ENCODE results near the gene SHH. TPM values are rescaled to one million over a fixed set of nuclear protein-coding genes. Genes with fewer than 3 reads are reported as not detected.

SHH gene
- total RNA-seq, 6 donors from 2014 or later: 6.1 to 9.6 (median 6.2) TPM

- ATAC-seq (ENCODE audit: low FRiP score in 2 of 2): no peak
- Histone ChIP-seq H3K27ac (no peak overlapping the region), H3K36me3 (peaks cover 4 to 57% (median 20%) of the 10 kb centered on the region in 4 donors), H3K4me3 (no peak overlapping the region), H3K27me3 (peaks cover 0 to 4% (median 0%) of the 10 kb centered on the region in 4 donors), H3K4me1 (peaks cover 1 to 8% (median 8%) of the 10 kb centered on the region in 4 donors), H3K9me3 (no peaks in the 10 kb centered on the region)
- TF ChIP-seq POLR2AphosphoS5 (IDR thresholded peaks at IDR 0.05) (no peak), CTCF (IDR thresholded peaks at IDR 0.05) (no peak), EP300 (IDR thresholded peaks at IDR 0.05) (no peak), POLR2A (IDR thresholded peaks at IDR 0.05) (no peak)
- 85 to 93% methylated on average over 3 to 9 of the region's 10 CpGs for WGBS, 2 donors
- DNase-seq: no peak
These were observed 29.8 kb downstream of the SHH start for GRCh38 chr7:155782466-155782865.

DNA sequence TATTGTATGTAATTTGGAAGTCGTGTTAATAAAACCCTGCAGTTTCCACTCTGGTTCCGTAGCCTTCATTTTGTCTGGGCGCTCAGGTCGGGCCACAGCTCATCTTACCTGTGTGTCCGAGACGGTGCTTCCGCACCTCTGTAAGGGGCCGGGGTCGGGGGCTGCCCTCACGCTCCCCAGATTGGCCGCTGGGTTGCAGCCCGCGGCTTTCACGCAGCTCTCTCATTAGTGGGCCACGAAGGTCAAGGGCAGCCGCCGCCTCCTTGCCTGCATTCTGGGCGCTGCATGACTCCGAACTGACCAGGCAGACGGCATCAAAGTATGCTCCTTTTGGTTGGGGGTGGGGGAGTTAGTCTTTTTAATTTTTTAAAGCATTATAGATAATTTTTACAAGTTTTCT is 30.8 kb downstream of the SHH start:
- ATAC-seq (ENCODE audit: low FRiP score in 2 of 2) (no peak), DNase-seq (no peak)
- Histone ChIP-seq H3K27me3 (no peaks in the 10 kb centered on the region), H3K9me3 (no peaks in the 10 kb centered on the region), H3K36me3 (peaks cover 4 to 67% (median 28%) of the 10 kb centered on the region in 4 donors), H3K4me1 (no peaks in the 10 kb centered on the region), H3K27ac (no peak overlapping the region), H3K4me3 (no peak overlapping the region)
- TF ChIP-seq POLR2AphosphoS5 (IDR thresholded peaks at IDR 0.05) (no peak), EP300 (IDR thresholded peaks at IDR 0.05) (no peak), POLR2A (IDR thresholded peaks at IDR 0.05) (no peak), CTCF (IDR thresholded peaks at IDR 0.05) (no peak)
- 95 to 96% methylated on average over 20 of the region's 20 CpGs for WGBS, 2 donors

- 96 to 98% methylated on average over 19 to 24 of the region's 24 CpGs for WGBS, 2 donors
- DNase-seq (no peak), ATAC-seq (ENCODE audit: low FRiP score in 2 of 2) (no peak)
- Histone ChIP-seq H3K9me3 (no peaks in the 10 kb centered on the region), H3K36me3 (peaks cover 8 to 73% (median 33%) of the 10 kb centered on the region in 4 donors), H3K4me1 (no peaks in the 10 kb centered on the region), H3K4me3 (no peak overlapping the region), H3K27me3 (no peaks in the 10 kb centered on the region), H3K27ac (no peak overlapping the region)
- no peak for TF ChIP-seq EP300 (IDR thresholded peaks at IDR 0.05)
These were observed 31.4 kb downstream of the SHH start for GRCh38 chr7:155780884-155781283.

DNA sequence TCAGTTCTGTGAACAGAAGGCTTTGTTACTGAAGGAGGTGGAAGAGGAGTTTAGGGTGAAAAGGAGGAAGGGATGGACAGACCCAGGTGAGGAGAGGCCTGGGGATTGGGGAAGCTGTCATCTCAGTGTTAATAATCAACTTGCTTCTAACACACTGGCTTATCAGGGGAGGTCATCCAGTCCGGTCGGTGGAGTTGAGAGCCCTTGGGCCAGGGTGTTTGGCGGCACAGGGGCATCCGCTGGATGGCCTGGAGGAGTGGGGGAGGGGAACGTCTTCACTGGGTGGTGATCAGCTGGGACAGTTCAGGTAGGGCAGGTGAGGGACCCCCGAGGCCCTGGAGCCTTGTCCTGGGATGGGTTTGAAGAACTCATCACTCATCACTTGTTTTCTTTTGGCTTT is 33.9 kb downstream of the SHH start:
- Histone ChIP-seq H3K9me3 (no peaks in the 10 kb centered on the region), H3K4me3 (no peak overlapping the region), H3K27me3 (no peaks in the 10 kb centered on the region), H3K4me1 (no peaks in the 10 kb centered on the region), H3K36me3 (peaks cover 14 to 86% (median 52%) of the 10 kb centered on the region in 4 donors), H3K27ac (no peak overlapping the region)
- WGBS, 2 donors: 75 to 82% methylated on average over 6 of the region's 6 CpGs
- ATAC-seq (ENCODE audit: low FRiP score in 2 of 2) (no peak), DNase-seq (no peak)
- TF ChIP-seq POLR2AphosphoS5 (IDR thresholded peaks at IDR 0.05) (no peak), POLR2A (IDR thresholded peaks at IDR 0.05) (no peak), CTCF (IDR thresholded peaks at IDR 0.05) (no peak), EP300 (IDR thresholded peaks at IDR 0.05) (no peak)

DNA sequence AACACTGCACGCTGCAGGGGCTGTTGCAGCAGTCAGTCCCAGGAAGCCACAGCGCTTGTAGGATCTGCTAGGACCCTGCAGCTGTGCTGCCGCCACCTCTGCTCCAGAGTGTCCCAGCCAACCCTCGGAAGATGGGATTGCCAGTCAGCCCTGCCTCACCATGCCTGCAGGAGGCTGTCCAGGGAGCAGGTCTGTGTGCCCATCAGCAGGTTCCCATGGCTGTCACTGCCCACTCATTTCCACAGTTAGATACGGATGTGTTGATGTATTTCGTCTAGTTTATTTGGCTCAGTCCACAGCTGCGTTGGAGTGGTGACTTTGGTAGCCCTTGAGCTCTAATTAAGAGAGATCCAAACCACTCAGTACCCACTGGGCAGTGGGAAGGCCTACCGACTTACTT is 35.7 kb downstream of the SHH start:
- 85 to 92% methylated on average over 6 to 8 of the region's 8 CpGs for whole genome bisulfite sequencing, 2 donors
- Histone ChIP-seq H3K4me3 (no peak overlapping the region), H3K36me3 (peaks cover 14 to 88% (median 48%) of the 10 kb centered on the region in 4 donors), H3K27ac (no peak overlapping the region), H3K4me1 (no peaks in the 10 kb centered on the region), H3K27me3 (no peaks in the 10 kb centered on the region), H3K9me3 (no peaks in the 10 kb centered on the region)
- no peak for TF ChIP-seq CTCF (IDR thresholded peaks at IDR 0.05)
- no peak for TF ChIP-seq EP300 (IDR thresholded peaks at IDR 0.05)
- TF ChIP-seq POLR2AphosphoS5 (IDR thresholded peaks at IDR 0.05): no peak
- no peak for TF ChIP-seq POLR2A (IDR thresholded peaks at IDR 0.05)
- ATAC-seq (ENCODE audit: low FRiP score in 2 of 2) (no peak), DNase-seq (no peak)

Data from upper lobe of left lung (tissue), 6 donors.